ENCODE results near the gene MEF2A.
"Not testable (repeated sequence)": the region's sequence is repeated elsewhere in the genome, so short reads cannot be mapped to it uniquely, and the experiment has no call there.

MEF2A gene

DNA sequence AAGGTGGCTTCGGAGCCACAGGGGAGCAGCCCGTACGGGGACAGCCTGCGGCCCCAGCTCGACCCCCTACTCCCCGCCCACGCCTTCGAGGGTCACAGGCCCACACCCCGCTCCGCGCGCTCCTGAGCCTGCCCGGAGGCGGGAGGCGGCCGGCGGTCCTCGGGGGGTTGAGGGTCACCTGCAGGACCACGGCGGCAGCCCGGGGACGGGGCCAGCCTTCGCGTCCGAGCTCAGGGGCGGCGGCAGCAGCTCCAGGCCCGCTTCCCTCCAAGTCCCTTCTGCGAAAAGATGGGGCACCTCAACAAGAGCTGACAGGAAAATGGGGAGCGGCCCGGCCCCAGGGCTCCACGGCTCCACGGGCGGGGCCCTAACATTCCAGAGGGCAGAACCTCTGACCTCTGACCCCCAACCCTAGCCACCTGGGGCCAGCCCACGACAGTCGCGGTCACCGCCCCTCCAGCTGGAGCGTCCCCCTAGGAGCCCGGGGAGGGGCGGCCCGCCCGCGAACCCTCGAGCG lies 167.0 kb downstream of the MEF2A start:
- no peak for DNase-seq

DNA sequence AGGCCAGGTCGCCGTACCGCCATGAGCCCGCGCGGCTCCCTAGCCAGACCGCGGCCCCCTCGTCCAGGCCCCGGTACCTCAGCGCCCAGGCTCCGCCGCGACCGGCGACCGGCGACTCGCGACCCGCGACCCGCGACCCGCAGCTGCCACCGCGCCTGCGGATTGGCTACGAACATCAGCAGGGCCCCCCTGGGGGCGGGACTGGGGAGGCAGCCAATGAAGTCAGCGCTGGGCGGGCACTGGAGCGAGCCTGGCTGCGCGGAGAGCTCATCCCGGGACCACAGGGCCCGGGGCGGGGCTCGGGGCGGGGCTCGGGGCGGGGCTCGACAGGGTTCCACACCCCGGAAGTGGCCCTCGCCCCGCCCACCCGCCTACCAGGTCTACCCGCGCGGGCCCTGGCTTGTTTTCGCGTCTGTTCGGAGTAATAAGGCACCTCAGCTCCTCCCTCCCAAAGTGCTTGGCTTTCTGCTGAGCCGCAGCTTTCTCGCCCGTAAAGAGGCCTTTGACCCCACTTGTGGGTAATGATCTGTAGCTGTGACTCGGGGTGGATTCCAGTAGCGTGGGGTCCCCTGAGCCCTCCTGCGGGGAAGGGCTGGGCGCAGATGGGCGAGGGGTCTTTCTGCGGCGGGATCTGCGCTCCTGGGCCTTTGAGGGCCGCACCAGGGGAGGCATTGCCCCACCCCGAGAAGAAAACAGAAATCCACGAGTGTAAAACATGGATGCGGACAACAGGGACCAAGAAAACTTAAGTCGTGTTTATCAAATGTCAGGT lies 167.7 kb downstream of the MEF2A start, which contains the start of gene LYSMD4:
Gene LYSMD4, minus strand, starts transcription at position 170 of the 772 bp plus-strand sequence. CDS start 1,438 bp downstream, outside the sequence.
- peak; percentile 100 for DNase-seq

DNA sequence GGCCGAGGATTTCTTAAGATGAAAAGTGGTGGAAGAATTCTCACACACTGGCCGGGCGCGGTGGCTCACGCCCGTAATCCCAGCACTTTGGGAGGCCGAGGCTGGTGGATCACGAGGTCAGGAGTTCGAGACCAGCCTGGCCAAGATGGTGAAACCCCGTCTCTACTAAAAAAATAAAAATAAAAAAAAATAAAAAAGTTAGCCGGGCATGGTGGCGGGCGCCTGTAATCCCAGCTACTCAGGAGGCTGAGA lies 168.2 kb downstream of the MEF2A start:
- not testable (repeated sequence) for DNase-seq

DNA sequence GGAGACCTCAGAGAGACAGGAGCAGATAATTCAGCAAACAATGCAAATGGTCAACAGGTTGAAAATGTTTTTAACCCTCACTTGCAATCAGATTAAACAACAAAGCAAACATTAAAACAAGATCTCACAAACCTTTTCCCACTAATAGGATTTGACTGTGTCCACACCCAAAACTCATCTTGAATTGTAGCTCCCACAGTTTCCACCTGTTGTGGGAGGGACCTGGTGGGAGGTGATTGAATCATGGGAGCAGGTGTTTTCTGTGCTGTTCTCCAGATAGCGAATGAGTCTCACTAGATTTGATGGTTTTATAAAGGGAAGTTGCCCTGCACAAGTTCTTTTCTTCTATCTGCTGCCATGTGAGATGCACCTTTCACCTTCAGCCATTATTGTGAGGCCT lies 168.8 kb downstream of the MEF2A start:
- DNase-seq = no peak

GRCh38 chr15:99735868-99736267 lies 170.1 kb downstream of the MEF2A start:
- DNase-seq = no peak

- no peak for DNase-seq
Observed at GRCh38 chr15:99736702-99737101, 170.9 kb downstream of the MEF2A start.

DNA sequence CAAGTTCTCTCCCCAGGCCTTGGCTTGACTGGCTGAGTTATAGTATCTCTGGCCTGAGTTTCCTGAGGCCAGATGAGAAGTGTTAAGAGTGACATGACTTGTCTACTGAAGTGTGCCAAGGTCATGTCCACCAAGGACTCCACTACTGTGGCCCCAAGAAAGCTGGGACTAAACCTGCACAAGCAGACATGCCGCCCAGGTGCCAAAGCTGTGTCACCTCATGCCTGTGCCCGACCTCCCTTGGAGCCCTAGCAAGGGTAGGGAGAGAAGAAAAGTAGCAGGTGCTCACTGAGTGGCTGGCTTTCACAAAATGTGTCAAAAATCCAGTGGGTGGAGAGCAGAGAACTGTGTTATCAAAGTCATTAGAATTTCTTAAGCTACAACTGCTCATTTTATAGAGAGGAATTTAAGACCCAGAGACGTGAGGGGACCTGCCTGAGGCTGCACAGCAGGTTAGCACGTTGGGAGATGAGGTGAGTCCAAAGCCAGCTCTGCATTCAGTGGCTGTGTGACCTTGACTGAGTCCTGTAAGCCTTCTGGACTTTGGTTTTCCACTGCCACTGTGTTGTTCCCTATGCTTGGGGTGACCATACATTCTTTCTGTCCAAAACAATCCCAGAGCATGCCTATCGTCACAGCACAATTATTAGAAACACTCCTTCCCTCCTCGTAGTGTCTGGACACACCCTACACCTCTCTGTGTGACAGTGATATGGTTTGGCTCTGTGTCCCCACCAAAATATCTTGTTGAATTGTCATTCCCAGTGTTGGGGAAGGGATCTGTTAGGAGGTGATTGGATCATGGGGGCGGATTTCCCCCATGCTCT lies 172.4 kb downstream of the MEF2A start:
- no peak for DNase-seq

DNA sequence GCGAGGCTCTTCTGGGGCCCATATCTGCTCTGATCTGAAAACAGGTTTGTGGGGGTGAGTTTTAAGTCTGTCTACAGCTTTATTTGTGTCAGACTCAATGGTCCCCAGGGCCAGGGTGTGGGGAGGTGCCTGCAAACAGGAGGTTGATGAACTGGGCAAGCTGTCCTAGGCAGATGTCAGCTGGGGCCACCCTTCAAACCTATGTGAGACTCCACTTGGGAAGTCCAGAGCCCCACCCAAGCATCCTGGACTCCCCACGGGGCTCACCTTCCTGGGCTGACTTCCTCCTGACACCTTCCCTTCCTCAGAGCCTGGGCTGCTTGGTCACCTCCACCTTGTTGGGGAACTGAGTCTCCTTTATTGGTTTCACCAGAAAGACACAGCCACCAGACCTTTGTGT lies 176.1 kb downstream of the MEF2A start:
- no peak for DNase-seq

DNA sequence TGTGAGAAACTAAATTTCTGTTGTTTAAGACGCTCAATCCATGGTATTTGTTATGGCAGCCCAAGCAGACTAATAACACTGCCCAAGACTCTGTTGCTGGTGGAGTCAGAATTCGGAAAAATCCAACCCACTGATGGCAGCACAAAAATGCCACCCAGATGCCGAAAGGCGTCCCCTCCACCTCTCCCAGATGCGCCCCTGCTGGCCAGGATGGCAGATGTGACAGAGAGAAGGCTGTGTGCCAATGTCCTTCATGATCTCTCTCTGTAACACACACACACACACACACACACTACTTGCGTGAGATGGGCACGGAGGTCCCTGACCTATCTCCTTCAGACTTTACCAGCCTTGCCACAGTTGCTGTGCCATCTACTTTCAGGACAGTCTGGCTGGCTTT lies 178.4 kb downstream of the MEF2A start:
- no peak for DNase-seq

GRCh38 chr15:99745370-99746086 lies 179.7 kb downstream of the MEF2A start:
- no peak for DNase-seq

DNA sequence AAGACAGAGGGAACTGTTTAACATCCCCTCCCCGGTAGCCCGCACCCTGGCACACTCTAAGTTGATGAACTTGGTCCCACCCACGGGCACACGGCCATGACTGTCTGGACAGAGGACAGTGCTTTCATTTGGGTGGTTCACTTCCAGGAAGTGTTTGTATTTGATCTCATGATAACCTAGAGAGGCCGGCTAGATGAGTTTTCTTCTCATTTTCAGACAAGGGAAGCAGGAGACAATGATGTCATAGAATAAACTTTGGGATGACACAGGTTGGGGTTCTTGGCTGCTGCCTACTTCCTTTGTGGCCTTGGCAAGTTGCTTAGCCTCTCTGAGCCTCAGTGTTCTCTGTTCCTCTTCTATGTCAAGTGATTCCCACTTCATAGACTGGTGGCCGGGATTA lies 183.6 kb downstream of the MEF2A start:
- DNase-seq = no peak

- not testable (repeated sequence) for DNase-seq
Observed at GRCh38 chr15:99750326-99750725, 184.5 kb downstream of the MEF2A start.

- DNase-seq = no peak
Observed at GRCh38 chr15:99752556-99752955, 186.8 kb downstream of the MEF2A start.

- DNase-seq = no peak
Observed at GRCh38 chr15:99753066-99753465, 187.3 kb downstream of the MEF2A start.

- peak; percentile 68 for DNase-seq
Observed at GRCh38 chr15:99755692-99756409, 190.1 kb downstream of the MEF2A start.

GRCh38 chr15:99762288-99762687 lies 196.5 kb downstream of the MEF2A start:
- DNase-seq = no peak

GRCh38 chr15:99763827-99764226 lies 198.0 kb downstream of the MEF2A start:
- no peak for DNase-seq

- no peak for DNase-seq
Observed at GRCh38 chr15:99764522-99764921, 198.7 kb downstream of the MEF2A start.

Data from activated effector memory CD4-positive, alpha-beta T cell treated with anti-CD3 and anti-CD28 coated beads, Interleukin-2, amount 50 U/mL, for 16 hours (primary cell).